Endothelial cell of umbilical vein (primary cell): ENCODE measurements around the gene HSDL2. TPM values are rescaled to one million over a fixed set of nuclear protein-coding genes. Genes with fewer than 3 reads are reported as not detected.

Experiments
- BruUV-seq: library from RNA; stranded (reverse); fragments of 400-500 nt; replicated peaks from 2 replicates; lab custom pipeline; 2021; lab: Mats Ljungman, UMichigan
- CTCF ChIA-PET: fragments of 300-600, 350-600 bp; sonication (Branson Sonifier 250); formaldehyde crosslinking; loops from one replicate; lab custom pipeline; 2021; ENCODE audit warnings: antibody characterized with exemption, inconsistent platforms; lab: Charles Lee
- POLR2A ChIA-PET: fragments of 300-600, 350-600 bp; sonication (Branson Sonifier 250); formaldehyde crosslinking; loops from one replicate; lab custom pipeline; 2021; ENCODE audit warnings: antibody characterized with exemption, inconsistent platforms; lab: Charles Lee
- DNase-seq: peaks from one replicate; pipeline ENCODE4 v3.0.0-alpha.2; 2011; ENCODE audit warnings: low read depth, low spot score
- FAIRE-seq: peaks from 2 replicates; lab custom pipeline; 2011; peaks lifted over from hg19 to GRCh38; lab: Jason Lieb, UNC
- H2AFZ ChIP-seq: 2 replicates; pipeline ENCODE4 v1.6.0; 2012; ENCODE audit warnings: low read depth, low read length, control low read depth, inconsistent platforms
- H3K27ac ChIP-seq: 2 replicates; pipeline ENCODE4 v1.5.1; 2011; ENCODE audit warnings: low read depth, mild to moderate bottlenecking, control low read depth, low read length, moderate library complexity; ENCODE audit not compliant: insufficient read depth
- H3K27me3 ChIP-seq, 2 experiments: 2 replicates each; pipeline versions ENCODE4 v1.6.0 to v1.6.1; 2011; ENCODE audit warnings: low read length in 2 of 2, mixed read lengths in 1 of 2; ENCODE audit not compliant: control insufficient read depth in 2 of 2, insufficient read depth in 2 of 2
- H3K36me3 ChIP-seq, 2 experiments: 2 replicates in 1 of 2; 3 replicates in 1 of 2; pipeline ENCODE4 v1.5.1; 2011; ENCODE audit warnings: low read length in 2 of 2, mild to moderate bottlenecking in 1 of 2, moderate library complexity in 1 of 2; ENCODE audit not compliant: control insufficient read depth in 2 of 2, insufficient read depth in 2 of 2; ENCODE audit errors: extremely low read depth in 1 of 2
- H3K4me1 ChIP-seq: 3 replicates; pipeline ENCODE4 v1.5.1; 2011; ENCODE audit warnings: mild to moderate bottlenecking, low read length; ENCODE audit not compliant: control insufficient read depth, insufficient read depth; ENCODE audit errors: extremely low read depth
- H3K4me2 ChIP-seq: 2 replicates; pipeline ENCODE4 v1.6.1; 2011; ENCODE audit warnings: low read length, control low read depth, mixed read lengths; ENCODE audit not compliant: insufficient read depth
- H3K4me3 ChIP-seq, 3 experiments: fragments of 200-600 bp in 1 of 3; sonication (generic), shearing (Covaris generic) in 1 of 3; replicated peaks in 1 of 3; 2 replicates each; pipeline ENCODE4 v1.5.1; 2011 to 2016; ENCODE audit warnings: control low read depth in 3 of 3, low read length in 3 of 3, mild to moderate bottlenecking in 2 of 3, inconsistent platforms in 1 of 3, low read depth in 1 of 3, moderate library complexity in 1 of 3; ENCODE audit not compliant: insufficient read depth in 1 of 3
- H3K79me2 ChIP-seq: 2 replicates; pipeline ENCODE4 v1.6.0; 2012; ENCODE audit warnings: low read length, inconsistent platforms; ENCODE audit not compliant: control insufficient read depth, insufficient read depth
- H3K9ac ChIP-seq: replicated peaks from 2 replicates; pipeline ENCODE3; 2011; ENCODE audit warnings: low read length, control low read depth; ENCODE audit not compliant: insufficient read depth; ENCODE audit errors: extremely low read depth
- H3K9me1 ChIP-seq: replicated peaks from 3 replicates; pipeline ENCODE4 v1.6.0; 2011; ENCODE audit warnings: mild to moderate bottlenecking, low read length; ENCODE audit not compliant: control insufficient read depth, insufficient read depth; ENCODE audit errors: extremely low read depth
- H3K9me3 ChIP-seq: replicated peaks from 2 replicates; pipeline ENCODE4 v1.5.1; 2012; ENCODE audit warnings: low read length, inconsistent platforms; ENCODE audit not compliant: control insufficient read depth, insufficient read depth
- H4K20me1 ChIP-seq: replicated peaks from 2 replicates; pipeline ENCODE3; 2011; ENCODE audit warnings: mild to moderate bottlenecking, low read length; ENCODE audit not compliant: control insufficient read depth, insufficient read depth; ENCODE audit errors: extremely low read depth
- EZH2 ChIP-seq: IDR thresholded peaks from 2 replicates; pipeline ENCODE4 v1.6.1; 2012; ENCODE audit warnings: borderline replicate concordance, low read depth, mild to moderate bottlenecking, moderate library complexity, low read length, inconsistent platforms; ENCODE audit not compliant: severe bottlenecking
- FOS ChIP-seq: IDR thresholded peaks from 2 replicates; pipeline ENCODE4 v1.6.1; 2011; ENCODE audit warnings: mild to moderate bottlenecking, low read length, moderate library complexity, borderline replicate concordance; ENCODE audit not compliant: insufficient read depth
- GATA2 ChIP-seq: IDR thresholded peaks from 2 replicates; pipeline ENCODE4 v1.7.0; 2011; ENCODE audit warnings: low read depth, mild to moderate bottlenecking, moderate library complexity, mixed read lengths, low read length; ENCODE audit not compliant: insufficient read length, insufficient read depth
- JUN ChIP-seq: IDR thresholded peaks from 2 replicates; pipeline ENCODE4 v1.6.1; 2011; ENCODE audit warnings: borderline replicate concordance, low read depth; ENCODE audit not compliant: insufficient read length, insufficient read depth
- MYC ChIP-seq: IDR thresholded peaks from one replicate; pipeline ENCODE4 v1.6.1; 2011; ENCODE audit warnings: mild to moderate bottlenecking, low read depth, low read length
- POLR2A ChIP-seq: IDR thresholded peaks from 2 replicates; pipeline ENCODE4 v1.6.1; 2012; ENCODE audit warnings: low read depth, mild to moderate bottlenecking, control low read depth, low read length
- POLR2AphosphoS5 ChIP-seq: IDR thresholded peaks from 2 replicates; pipeline ENCODE4 v1.6.1; 2012; ENCODE audit warnings: low read depth, mild to moderate bottlenecking, control low read depth, low read length, moderate library complexity; ENCODE audit not compliant: insufficient read depth
- dilution Hi-C: fragments of 300-500 bp; cut with MboI; formaldehyde crosslinking; loops from one replicate; pipeline ENCODE4 v1.15.0; 2019; ENCODE audit warnings: low sequenced_read_pairs; ENCODE audit not compliant: extremely low pct_ligation_motif_present
- intact Hi-C: fragments of 100-400 bp; cut with micrococcal nuclease; formaldehyde crosslinking; loops from one replicate; pipeline ENCODE4 v1.10.0; 2022
- polyA plus RNA-seq, 4 experiments: library from polyadenylated mRNA; depleted of rRNA in 3 of 4; stranded (reverse) in 3 of 4; unstranded in 1 of 4; fragments of >200 nt; gene quantifications; 2 replicates each; pipeline versions ENCODE4 v1.2.1 to v1.2.3, GENCODE V29; 2011 to 2012; ENCODE audit warnings: missing spikeins in 1 of 4
- total RNA-seq: library from RNA; stranded (reverse); gene quantifications from 2 replicates; pipeline ENCODE4 v1.2.3, GENCODE V29; 2021
- TF ChIP-seq, protein P1 (sequence below), 2 donors: IDR thresholded peaks; 1 replicate in 1 of 2; 2 replicates in 1 of 2; pipeline ENCODE4 v1.5.1; 2011; ENCODE audit warnings: low read length in 2 of 2, mild to moderate bottlenecking in 2 of 2, moderate library complexity in 2 of 2, control low read depth in 1 of 2, inconsistent platforms in 1 of 2, low read depth in 1 of 2; ENCODE audit not compliant: insufficient read depth in 1 of 2; ENCODE audit errors: extremely low read depth in 1 of 2
- TF ChIP-seq, protein P2 (sequence below): IDR thresholded peaks from 2 replicates; pipeline ENCODE4 v1.6.1; 2011; ENCODE audit not compliant: insufficient read depth, insufficient read length

The HSDL2 gene
- total and polyA plus RNA-seq, 2 donors (not counting 3 experiments of a cell fraction or from before 2014, with no cell fraction given): 5.6 to 22.1 TPM

- FAIRE-seq (no peak), DNase-seq (no peak)
- Histone ChIP-seq H3K4me1 (no peaks in the 10 kb centered on the region), H3K36me3 (peaks cover 0 to 6% of the 10 kb centered on the region in 2 experiments), H3K9ac (no peak overlapping the region), H3K9me3 (no peaks in the 10 kb centered on the region), H3K79me2 (no peaks in the 10 kb centered on the region), H3K27ac (no peak overlapping the region), H2AFZ (no peak overlapping the region), H3K27me3 (no peaks in the 10 kb centered on the region), H3K4me3 (no peak overlapping the region), H4K20me1 (no peaks in the 10 kb centered on the region), H3K9me1 (no peaks in the 10 kb centered on the region), H3K4me2 (no peak overlapping the region)
- dilution Hi-C loops: no loop called here
- POLR2A ChIA-PET: no interaction called here
- intact Hi-C loops: no loop called here
- CTCF ChIA-PET: no interaction called here
- TF ChIP-seq GATA2 (no peak), MYC (no peak), FOS (no peak), EZH2 (no peak), POLR2AphosphoS5 (no peak), JUN (no peak), POLR2A (no peak)
- TF ChIP-seq, protein P1, sequence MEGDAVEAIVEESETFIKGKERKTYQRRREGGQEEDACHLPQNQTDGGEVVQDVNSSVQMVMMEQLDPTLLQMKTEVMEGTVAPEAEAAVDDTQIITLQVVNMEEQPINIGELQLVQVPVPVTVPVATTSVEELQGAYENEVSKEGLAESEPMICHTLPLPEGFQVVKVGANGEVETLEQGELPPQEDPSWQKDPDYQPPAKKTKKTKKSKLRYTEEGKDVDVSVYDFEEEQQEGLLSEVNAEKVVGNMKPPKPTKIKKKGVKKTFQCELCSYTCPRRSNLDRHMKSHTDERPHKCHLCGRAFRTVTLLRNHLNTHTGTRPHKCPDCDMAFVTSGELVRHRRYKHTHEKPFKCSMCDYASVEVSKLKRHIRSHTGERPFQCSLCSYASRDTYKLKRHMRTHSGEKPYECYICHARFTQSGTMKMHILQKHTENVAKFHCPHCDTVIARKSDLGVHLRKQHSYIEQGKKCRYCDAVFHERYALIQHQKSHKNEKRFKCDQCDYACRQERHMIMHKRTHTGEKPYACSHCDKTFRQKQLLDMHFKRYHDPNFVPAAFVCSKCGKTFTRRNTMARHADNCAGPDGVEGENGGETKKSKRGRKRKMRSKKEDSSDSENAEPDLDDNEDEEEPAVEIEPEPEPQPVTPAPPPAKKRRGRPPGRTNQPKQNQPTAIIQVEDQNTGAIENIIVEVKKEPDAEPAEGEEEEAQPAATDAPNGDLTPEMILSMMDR (IDR thresholded peaks at IDR 0.05; ENCODE audit: extremely low read depth in 1 of 2, insufficient read depth in 1 of 2, low read depth in 1 of 2, low read length in 2 of 2): no peak
- TF ChIP-seq, protein P2, sequence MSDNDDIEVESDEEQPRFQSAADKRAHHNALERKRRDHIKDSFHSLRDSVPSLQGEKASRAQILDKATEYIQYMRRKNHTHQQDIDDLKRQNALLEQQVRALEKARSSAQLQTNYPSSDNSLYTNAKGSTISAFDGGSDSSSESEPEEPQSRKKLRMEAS: no peak
- BruUV-seq: no TSS peak
Measured at GRCh38 chr9:112408819-112409218, 28.9 kb downstream of the HSDL2 start.
